Trophoblast cell (in vitro differentiated cells and primary cell): ENCODE results near the gene SENP5.

Experiments used
- DNase-seq, 2 donors: peaks; one replicate each; pipeline ENCODE4 v3.0.0-alpha.2; 2016
- H2AFZ ChIP-seq: 2 replicates; pipeline ENCODE4 v1.6.1; 2013; ENCODE audit warnings: low read length, moderate library complexity, mild to moderate bottlenecking; ENCODE audit not compliant: insufficient read depth, poor library complexity
- H2AK5ac ChIP-seq: 2 replicates; pipeline ENCODE4 v1.6.1; 2013; ENCODE audit warnings: mild to moderate bottlenecking, low read length
- H2BK120ac ChIP-seq: 2 replicates; pipeline ENCODE4 v1.6.1; 2013; ENCODE audit warnings: low read length, mild to moderate bottlenecking, moderate library complexity; ENCODE audit not compliant: insufficient read depth, poor library complexity
- H2BK12ac ChIP-seq: 2 replicates; pipeline ENCODE4 v1.6.1; 2013; ENCODE audit warnings: mild to moderate bottlenecking, low read length, moderate library complexity
- H2BK5ac ChIP-seq: 2 replicates; pipeline ENCODE4 v1.6.1; 2013; ENCODE audit warnings: low read length, low read depth, moderate library complexity, mild to moderate bottlenecking; ENCODE audit not compliant: poor library complexity
- H3K14ac ChIP-seq: 2 replicates; pipeline ENCODE4 v1.6.1; 2013; ENCODE audit warnings: mild to moderate bottlenecking, low read length
- H3K18ac ChIP-seq: 2 replicates; pipeline ENCODE4 v1.6.1; 2013; ENCODE audit warnings: mild to moderate bottlenecking, low read length
- H3K23ac ChIP-seq: 2 replicates; pipeline ENCODE4 v1.6.1; 2013; ENCODE audit warnings: low read length
- H3K27ac ChIP-seq: 2 replicates; pipeline ENCODE4 v1.5.1; 2013; ENCODE audit warnings: low read depth, mild to moderate bottlenecking, inconsistent platforms, low read length, moderate library complexity
- H3K27me3 ChIP-seq: 2 replicates; pipeline ENCODE4 v1.6.1; 2013; ENCODE audit warnings: inconsistent platforms, mild to moderate bottlenecking, low read length, moderate library complexity; ENCODE audit not compliant: insufficient read depth
- H3K36me3 ChIP-seq, 2 experiments: 1 replicate in 1 of 2; 2 replicates in 1 of 2; pipeline ENCODE4 v1.6.1; 2013; ENCODE audit warnings: low read length in 2 of 2, mild to moderate bottlenecking in 2 of 2, moderate library complexity in 1 of 2; ENCODE audit not compliant: insufficient read depth in 2 of 2, control insufficient read depth in 1 of 2
- H3K4ac ChIP-seq: 2 replicates; pipeline ENCODE4 v1.6.1; 2013; ENCODE audit warnings: low read depth, mild to moderate bottlenecking, low read length, moderate library complexity
- H3K4me1 ChIP-seq, 2 experiments: 1 replicate in 1 of 2; 2 replicates in 1 of 2; pipeline ENCODE4 v1.6.1; 2013; ENCODE audit warnings: low read length in 2 of 2, mild to moderate bottlenecking in 2 of 2, moderate library complexity in 1 of 2; ENCODE audit not compliant: insufficient read depth in 2 of 2, control insufficient read depth in 1 of 2
- H3K4me2 ChIP-seq: 2 replicates; pipeline ENCODE4 v1.6.1; 2013; ENCODE audit warnings: inconsistent platforms, mild to moderate bottlenecking, low read length, moderate library complexity
- H3K4me3 ChIP-seq: 2 replicates; pipeline ENCODE4 v1.5.1; 2013; ENCODE audit warnings: mild to moderate bottlenecking, low read depth, low read length, inconsistent platforms
- H3K79me1 ChIP-seq: one replicate; pipeline ENCODE4 v1.6.1; 2013; ENCODE audit warnings: low read length
- H3K79me2 ChIP-seq: 2 replicates; pipeline ENCODE4 v1.6.1; 2013; ENCODE audit warnings: low read length, mild to moderate bottlenecking; ENCODE audit not compliant: control insufficient read depth, insufficient read depth, poor library complexity
- H3K9ac ChIP-seq: 2 replicates; pipeline ENCODE4 v1.6.1; 2013; ENCODE audit warnings: mild to moderate bottlenecking, low read length
- H3K9me3 ChIP-seq: 2 replicates; pipeline ENCODE4 v1.6.1; 2013; ENCODE audit warnings: low read depth, mild to moderate bottlenecking, control low read depth, inconsistent platforms, low read length; ENCODE audit not compliant: insufficient read depth
- H4K12ac ChIP-seq: 2 replicates; pipeline ENCODE4 v1.6.1; 2013; ENCODE audit warnings: low read depth, mild to moderate bottlenecking, low read length, moderate library complexity
- H4K8ac ChIP-seq: 2 replicates; pipeline ENCODE4 v1.6.1; 2013; ENCODE audit warnings: low read depth, mild to moderate bottlenecking, low read length, moderate library complexity
- H4K91ac ChIP-seq: one replicate; pipeline ENCODE4 v1.6.1; 2013; ENCODE audit warnings: low read depth, mild to moderate bottlenecking, low read length, moderate library complexity
- WGBS: extraction: QIAGEN DNeasy Blood & Tissue Kit; methylation state at CpG from one replicate; pipeline ENCODE4 v1.1.7; 2013; ENCODE audit warnings: missing lambda C conversion rate; ENCODE audit not compliant: insufficient read length, insufficient coverage; ENCODE audit errors: extremely low coverage; 5-methylcytosine and 5-hydroxymethylcytosine counted together

Gene SENP5

DNA sequence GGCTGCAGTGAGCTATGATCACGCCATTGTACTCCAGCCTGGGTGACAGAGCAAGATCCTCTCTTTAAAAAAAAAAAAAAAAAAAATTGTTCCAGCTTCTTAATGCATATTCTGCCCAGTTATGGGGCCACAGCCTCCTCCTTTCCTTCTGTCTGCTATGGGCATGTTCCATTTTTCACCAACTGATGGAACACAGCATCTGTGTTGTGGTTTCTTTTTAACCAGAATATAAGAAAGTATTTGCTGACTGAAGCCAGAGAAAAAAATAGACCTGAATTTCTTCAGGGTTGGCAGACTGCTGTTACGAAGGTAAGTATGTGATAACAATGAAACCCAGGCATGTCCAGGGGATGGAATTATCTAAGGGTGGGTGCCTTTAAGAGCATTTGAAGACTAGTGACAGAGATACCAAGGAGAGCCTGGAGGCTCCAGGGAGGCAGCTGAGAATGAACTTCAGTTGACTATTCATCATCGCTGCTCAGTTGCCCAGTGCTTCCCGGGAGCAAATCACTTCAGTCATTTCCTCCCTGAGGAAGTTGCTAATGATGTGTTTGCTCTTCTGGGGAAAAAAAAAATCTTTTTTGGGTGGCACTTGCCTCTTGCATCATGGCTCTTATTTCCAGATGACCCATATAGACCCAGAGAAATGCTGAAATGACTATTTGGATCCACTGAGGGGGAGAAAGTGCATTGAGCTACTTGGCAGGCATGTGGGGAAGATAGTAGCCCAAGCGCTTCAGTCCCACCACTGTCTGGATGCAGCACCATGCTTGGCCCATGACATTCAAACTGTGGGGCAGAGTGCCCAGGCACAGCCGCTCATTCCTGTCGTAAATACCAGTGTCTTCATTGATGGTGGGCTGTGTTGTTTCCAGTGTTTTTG lies 60.1 kb downstream of the SENP5 start:
- DNase-seq, result no peak
- Histone ChIP-seq H3K18ac (no peak overlapping the region), H2BK5ac (no peak overlapping the region), H4K91ac (no peak overlapping the region), H3K4me1 (no peaks in the 10 kb centered on the region), H3K36me3 (peaks cover 14 to 27% of the 10 kb centered on the region in 2 experiments), H3K27ac (no peak overlapping the region), H4K12ac (no peak overlapping the region), H4K8ac (no peak overlapping the region), H3K9ac (no peak overlapping the region), H3K79me2 (no peaks in the 10 kb centered on the region), H3K9me3 (peaks cover 1% of the 10 kb centered on the region), H3K23ac (no peak overlapping the region), H3K4me3 (no peak overlapping the region), H3K4me2 (no peak overlapping the region), H2BK12ac (no peak overlapping the region), H3K14ac (no peak overlapping the region), H3K4ac (no peak overlapping the region), H3K79me1 (no peaks in the 10 kb centered on the region), H2AK5ac (no peak overlapping the region), H2BK120ac (no peak overlapping the region), H2AFZ (no peak overlapping the region), H3K27me3 (no peaks in the 10 kb centered on the region)
- no CpG with 5 or more reads among the region's 7 CpGs for WGBS

DNA sequence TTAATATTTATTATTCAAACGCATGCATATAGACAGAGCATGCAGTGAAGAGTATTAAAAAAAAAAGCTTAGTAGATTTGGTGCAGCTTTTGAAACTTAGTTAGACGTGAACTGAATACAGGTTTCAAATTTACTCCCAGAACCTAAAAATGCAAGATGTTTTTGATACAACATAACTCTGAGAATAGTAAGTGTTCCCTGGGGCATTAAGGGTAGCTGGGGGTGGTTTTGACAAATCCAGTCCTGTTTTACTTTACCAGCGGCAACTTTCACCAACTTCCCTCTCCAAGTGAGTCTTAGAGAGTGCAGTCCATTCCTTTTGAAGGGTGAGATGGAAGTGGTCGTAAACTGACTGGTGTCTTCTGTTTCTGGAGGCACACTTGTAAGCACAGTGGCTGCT lies 63.4 kb downstream of the SENP5 start:
- Histone ChIP-seq H4K12ac (no peak overlapping the region), H3K9me3 (peaks cover 3% of the 10 kb centered on the region), H3K36me3 (peaks cover 15 to 46% of the 10 kb centered on the region in 2 experiments), H3K18ac (no peak overlapping the region), H3K79me1 (no peaks in the 10 kb centered on the region), H2BK5ac (no peak overlapping the region), H2AK5ac (no peak overlapping the region), H3K27me3 (no peaks in the 10 kb centered on the region), H2BK120ac (no peak overlapping the region), H2AFZ (no peak overlapping the region), H3K27ac (no peak overlapping the region), H3K9ac (no peak overlapping the region), H3K4ac (no peak overlapping the region), H3K23ac (no peak overlapping the region), H3K14ac (no peak overlapping the region), H3K4me2 (no peak overlapping the region), H4K91ac (no peak overlapping the region), H3K4me1 (no peaks in the 10 kb centered on the region), H4K8ac (no peak overlapping the region), H2BK12ac (no peak overlapping the region), H3K4me3 (no peak overlapping the region), H3K79me2 (no peaks in the 10 kb centered on the region)
- WGBS, result no CpG with 5 or more reads among the region's 4 CpGs
- no peak for DNase-seq

DNA sequence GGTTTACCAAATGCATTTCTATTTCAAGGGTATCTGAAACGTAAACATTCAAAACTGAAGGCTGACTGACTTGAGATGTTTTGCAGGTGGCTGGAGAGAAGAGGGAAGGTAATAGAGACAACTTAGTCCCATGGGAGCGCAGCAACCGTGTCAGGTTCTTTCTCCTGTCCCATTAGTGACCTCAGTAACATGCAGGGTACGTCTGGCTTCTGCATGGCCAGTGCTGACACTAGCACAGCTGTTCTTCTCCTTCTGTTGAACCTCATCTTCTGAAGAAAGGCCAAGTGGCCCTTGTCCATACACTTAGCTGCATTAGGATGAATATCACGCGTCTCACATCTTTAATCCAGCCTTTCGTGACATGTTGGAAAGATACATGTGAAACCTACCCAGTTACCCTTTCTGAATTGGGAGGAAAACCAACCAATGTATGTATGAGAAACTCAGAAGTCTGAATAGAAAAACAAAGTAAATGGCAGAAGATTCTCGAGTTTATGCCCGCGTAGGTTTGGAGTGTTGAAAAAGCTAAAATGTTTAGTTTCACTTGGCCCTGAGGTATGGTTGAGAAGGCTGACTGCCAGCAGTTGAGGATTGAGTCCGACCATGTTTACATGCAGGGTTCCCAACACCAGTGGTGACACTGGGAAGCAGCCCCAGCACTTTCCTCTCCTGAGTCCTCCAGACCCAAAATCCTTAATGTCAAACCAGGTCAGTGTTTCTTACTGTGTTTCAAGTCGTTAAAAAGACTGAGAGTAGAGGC lies 64.3 kb downstream of the SENP5 start:
- H2BK5ac ChIP-seq, result no peak overlapping the region
- H4K91ac ChIP-seq, result no peak overlapping the region
- H3K27ac ChIP-seq, result no peak overlapping the region
- no peak overlapping the region for H3K4me3 ChIP-seq
- no peak for DNase-seq
- no peak overlapping the region for H2BK120ac ChIP-seq
- no peak overlapping the region for H3K4me2 ChIP-seq
- no peak overlapping the region for H3K14ac ChIP-seq
- H3K9me3 ChIP-seq, result peaks cover 3% of the 10 kb centered on the region
- H4K12ac ChIP-seq, result no peak overlapping the region
- no CpG with 5 or more reads among the region's 12 CpGs for WGBS
- no peak overlapping the region for H2AFZ ChIP-seq
- no peak overlapping the region for H3K18ac ChIP-seq
- H3K79me2 ChIP-seq, result no peaks in the 10 kb centered on the region
- no peak overlapping the region for H3K23ac ChIP-seq
- H3K4ac ChIP-seq, result no peak overlapping the region
- H3K27me3 ChIP-seq, result no peaks in the 10 kb centered on the region
- no peak overlapping the region for H3K9ac ChIP-seq
- peaks cover 17 to 53% of the 10 kb centered on the region in 2 experiments for H3K36me3 ChIP-seq
- no peak overlapping the region for H4K8ac ChIP-seq
- H3K79me1 ChIP-seq, result no peaks in the 10 kb centered on the region
- no peak overlapping the region for H2AK5ac ChIP-seq
- H2BK12ac ChIP-seq, result no peak overlapping the region
- no peaks in the 10 kb centered on the region for H3K4me1 ChIP-seq

DNA sequence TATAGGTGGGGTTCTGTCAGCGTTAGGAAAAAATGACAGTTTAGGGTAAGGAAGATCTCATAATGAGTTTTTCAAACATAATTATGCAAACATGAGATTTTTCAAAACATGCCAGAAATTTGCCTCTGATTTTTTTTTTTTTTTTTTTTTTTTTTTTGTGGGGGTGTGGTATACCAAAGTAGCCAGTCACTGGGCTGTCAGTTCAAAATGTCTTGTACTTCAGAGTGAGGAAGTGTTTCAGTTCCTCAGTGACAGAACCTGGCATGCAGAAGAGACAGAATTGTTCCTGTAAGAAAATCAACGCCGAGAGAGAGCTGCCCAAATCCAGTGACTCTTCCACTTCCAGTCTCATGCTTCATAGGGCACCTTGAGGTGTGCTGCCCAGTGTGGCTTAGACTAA lies 64.9 kb downstream of the SENP5 start:
- no peak overlapping the region for H2BK120ac ChIP-seq
- no peak overlapping the region for H4K8ac ChIP-seq
- H3K27ac ChIP-seq, result no peak overlapping the region
- no peak overlapping the region for H3K9ac ChIP-seq
- peaks cover 5% of the 10 kb centered on the region for H3K9me3 ChIP-seq
- no peaks in the 10 kb centered on the region for H3K4me1 ChIP-seq
- no peak overlapping the region for H2AK5ac ChIP-seq
- no peak overlapping the region for H2AFZ ChIP-seq
- H3K27me3 ChIP-seq, result no peaks in the 10 kb centered on the region
- no peak overlapping the region for H2BK12ac ChIP-seq
- H3K4ac ChIP-seq, result no peak overlapping the region
- no peak overlapping the region for H3K4me2 ChIP-seq
- WGBS, result no CpG with 5 or more reads among the region's 3 CpGs
- H4K91ac ChIP-seq, result no peak overlapping the region
- H3K18ac ChIP-seq, result no peak overlapping the region
- peaks cover 19 to 59% of the 10 kb centered on the region in 2 experiments for H3K36me3 ChIP-seq
- H3K4me3 ChIP-seq, result no peak overlapping the region
- DNase-seq, result no peak
- H3K14ac ChIP-seq, result no peak overlapping the region
- H3K23ac ChIP-seq, result no peak overlapping the region
- H3K79me2 ChIP-seq, result no peaks in the 10 kb centered on the region
- no peaks in the 10 kb centered on the region for H3K79me1 ChIP-seq
- no peak overlapping the region for H4K12ac ChIP-seq
- no peak overlapping the region for H2BK5ac ChIP-seq
